ENCODE results near the gene MAPK8.

DNA sequence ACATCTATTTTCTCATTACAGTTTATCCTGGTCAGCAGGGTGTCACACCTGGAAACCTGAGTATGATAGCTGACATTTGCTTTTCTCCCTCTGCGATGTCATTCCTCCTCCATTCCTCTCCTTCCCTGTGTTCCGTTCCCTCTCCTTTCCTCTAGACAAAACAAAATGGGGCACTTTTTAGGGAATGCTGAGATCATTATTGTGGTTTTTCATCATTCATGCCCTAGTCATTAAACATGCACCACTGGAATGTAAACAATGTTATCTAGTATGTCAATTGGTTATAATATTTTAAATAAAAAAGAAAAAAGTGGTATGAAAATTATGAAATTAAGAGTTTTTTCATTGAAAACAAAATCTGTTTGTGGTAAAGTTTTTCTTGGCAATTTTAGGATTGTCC is 132.6 kb downstream of the MAPK8 start:
- TF ChIP-seq, protein P1, sequence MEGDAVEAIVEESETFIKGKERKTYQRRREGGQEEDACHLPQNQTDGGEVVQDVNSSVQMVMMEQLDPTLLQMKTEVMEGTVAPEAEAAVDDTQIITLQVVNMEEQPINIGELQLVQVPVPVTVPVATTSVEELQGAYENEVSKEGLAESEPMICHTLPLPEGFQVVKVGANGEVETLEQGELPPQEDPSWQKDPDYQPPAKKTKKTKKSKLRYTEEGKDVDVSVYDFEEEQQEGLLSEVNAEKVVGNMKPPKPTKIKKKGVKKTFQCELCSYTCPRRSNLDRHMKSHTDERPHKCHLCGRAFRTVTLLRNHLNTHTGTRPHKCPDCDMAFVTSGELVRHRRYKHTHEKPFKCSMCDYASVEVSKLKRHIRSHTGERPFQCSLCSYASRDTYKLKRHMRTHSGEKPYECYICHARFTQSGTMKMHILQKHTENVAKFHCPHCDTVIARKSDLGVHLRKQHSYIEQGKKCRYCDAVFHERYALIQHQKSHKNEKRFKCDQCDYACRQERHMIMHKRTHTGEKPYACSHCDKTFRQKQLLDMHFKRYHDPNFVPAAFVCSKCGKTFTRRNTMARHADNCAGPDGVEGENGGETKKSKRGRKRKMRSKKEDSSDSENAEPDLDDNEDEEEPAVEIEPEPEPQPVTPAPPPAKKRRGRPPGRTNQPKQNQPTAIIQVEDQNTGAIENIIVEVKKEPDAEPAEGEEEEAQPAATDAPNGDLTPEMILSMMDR (IDR thresholded peaks at IDR 0.05), result no peak
- TF ChIP-seq POLR2A (IDR thresholded peaks at IDR 0.05), result no peak
